Stomach (tissue), 9 donors: ENCODE results near the gene ABCB9. TPM values are rescaled to one million over a fixed set of nuclear protein-coding genes. Genes with fewer than 3 reads are reported as not detected.
A peak's percentile ranks its signal among the peaks of the same experiment; 100 is the strongest.

Source experiments
- DNase-seq, 2 donors: peaks; one replicate each; pipeline versions ENCODE4 v3.0.0 to v3.0.0-alpha.2; 2013 to 2019
- H3K27ac ChIP-seq, 5 donors: fragments of 200-600 bp in 4 of 5; sonication (generic) in 4 of 5; one replicate each; pipeline ENCODE4 v1.5.1; 2013 to 2019; ENCODE audit warnings: mild to moderate bottlenecking in 1 of 5, moderate library complexity in 1 of 5
- H3K27me3 ChIP-seq, 3 donors: fragments of 200-600 bp; sonication (generic); one replicate each; pipeline ENCODE4 v1.5.1; 2017 to 2019; ENCODE audit warnings: mixed run types in 1 of 3
- H3K36me3 ChIP-seq, 4 donors: fragments of 200-600 bp; sonication (generic); 1 replicate in 3 of 4; 2 replicates in 1 of 4; pipeline ENCODE4 v1.5.1; 2016 to 2019
- H3K4me1 ChIP-seq, 4 donors: fragments of 200-600 bp; sonication (generic); one replicate each; pipeline ENCODE4 v1.5.1; 2016 to 2019
- H3K4me3 ChIP-seq, 4 donors: fragments of 200-600 bp; sonication (generic) in 3 of 4; one replicate each; pipeline ENCODE4 v1.5.1; 2016 to 2019; ENCODE audit warnings: mild to moderate bottlenecking in 1 of 4
- H3K9me3 ChIP-seq, 4 donors: fragments of 200-600 bp; sonication (generic); one replicate each; pipeline ENCODE4 v1.5.1; 2016 to 2019
- EP300 ChIP-seq: sonication (generic); formaldehyde crosslinking; IDR thresholded peaks from one replicate; pipeline ENCODE4 v1.6.1; 2017; ENCODE audit warnings: antibody characterized with exemption
- POLR2A ChIP-seq, 4 donors: fragments of 450-650 bp; IDR thresholded peaks; one replicate each; pipeline ENCODE4 v1.6.1; 2016; ENCODE audit warnings: antibody characterized with exemption in 4 of 4, control low read depth in 2 of 4, mild to moderate bottlenecking in 1 of 4, moderate library complexity in 1 of 4
- POLR2AphosphoS5 ChIP-seq, 3 donors: sonication (generic); formaldehyde crosslinking; IDR thresholded peaks; one replicate each; pipeline ENCODE4 v1.6.1; 2016; ENCODE audit warnings: antibody characterized with exemption in 3 of 3
- WGBS, 5 donors: extraction: QIAGEN DNeasy Blood & Tissue Kit in 3 of 5; methylation state at CpG; one replicate each; pipeline versions ENCODE4 v1.1.5 to v1.1.7; 2013 to 2018; 5-methylcytosine and 5-hydroxymethylcytosine counted together
- intact Hi-C: fragments of 100-400 bp; cut with DNase I; formaldehyde crosslinking; loops from one replicate; pipeline ENCODE4 v1.15.1; 2023; ENCODE audit warnings: low total_unique reads
- polyA plus RNA-seq, 3 donors: library from polyadenylated mRNA; stranded (reverse); fragments of 200-250 nt; gene quantifications; one replicate each; pipeline ENCODE4 v1.2.3, GENCODE V29; 2013
- total RNA-seq, 5 donors: library from RNA; depleted of rRNA; stranded (reverse); fragments of >200 nt; gene quantifications; one replicate each; pipeline versions ENCODE4 v1.1.0 to v1.2.3, GENCODE V29; 2014 to 2016
- TF ChIP-seq, protein P1 (sequence below), 7 experiments: fragments of 450-650 bp in 4 of 7; fragments of 200-600 bp in 3 of 7; sonication (generic) in 3 of 7; IDR thresholded peaks; one replicate each; pipeline ENCODE4 v1.5.1; 2016 to 2019; ENCODE audit warnings: antibody characterized with exemption in 7 of 7, control low read depth in 2 of 7, mild to moderate bottlenecking in 1 of 7
- donor health status: healthy with polysubstance abuse.
- donor health status: Bipolar disorder and iron deficiency.
- donor health status: healthy.

ABCB9 gene
- total and polyA plus RNA-seq, 8 donors: 1.2 to 29.5 (median 2.2) TPM; not detected in 1

DNA sequence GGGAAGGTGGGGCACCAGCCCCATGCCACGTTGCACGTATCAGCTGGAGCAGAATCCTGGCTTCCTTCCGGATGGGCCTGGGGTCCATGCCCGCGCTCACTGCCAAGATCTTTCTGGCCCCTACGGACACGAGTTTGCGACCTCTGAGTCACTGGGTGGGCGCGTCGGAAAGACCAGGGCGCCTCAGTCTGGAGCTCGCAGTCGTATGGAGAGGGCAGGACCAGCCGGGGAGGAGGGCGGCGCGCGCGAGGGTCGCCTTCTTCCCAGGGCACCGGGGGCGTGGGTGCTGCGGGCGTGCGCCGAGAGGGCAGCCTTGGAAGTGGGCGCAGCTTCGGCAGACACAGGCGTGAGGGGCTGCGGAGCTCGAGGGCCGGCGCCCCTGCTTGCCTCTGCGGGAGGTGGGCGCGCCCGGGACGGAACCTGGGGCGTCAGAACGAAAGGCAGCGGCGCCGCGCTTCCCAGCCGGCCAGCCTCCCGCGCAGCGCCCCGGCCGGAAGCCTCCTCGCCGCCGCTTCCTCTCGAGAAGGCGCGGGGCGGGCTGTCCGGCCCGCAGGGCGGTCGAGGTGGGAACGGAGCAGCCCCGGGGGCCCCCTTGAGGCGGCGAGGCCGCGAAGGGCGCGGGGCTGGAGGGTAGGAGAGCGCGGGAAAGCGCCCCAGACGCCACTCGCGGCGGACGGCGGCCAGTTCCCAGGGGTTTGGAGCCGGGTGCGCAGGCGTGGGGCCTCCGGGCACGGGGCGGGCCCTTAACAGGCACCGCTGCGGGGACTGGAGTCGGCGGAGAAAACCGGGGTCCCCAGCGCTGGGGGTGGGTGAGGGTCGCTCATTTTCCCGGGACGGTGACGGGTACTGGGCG lies 14.1 kb upstream of the ABCB9 start, which contains the start of gene ARL6IP4:
ARL6IP4 (plus strand) TSS at position 499 of the 853 bp plus-strand sequence. CDS start 459 bp downstream, outside the sequence.
- peak; percentile 70 to 91 for DNase-seq
- TF ChIP-seq EP300 (no peak), POLR2AphosphoS5 (IDR thresholded peaks at IDR 0.05) (peak; percentile 56 to 79 (median 73)), POLR2A (IDR thresholded peaks at IDR 0.05) (no peak)
- Histone ChIP-seq H3K4me3 (peak within 1 kb of the TSS; percentile 94 to 100 (median 98)), H3K9me3 (no peaks in the 10 kb centered on the region), H3K36me3 (peaks cover 5 to 44% (median 32%) of the 10 kb centered on the region in 4 donors), H3K27ac (peak within 1 kb of the TSS; percentile 88 to 93 (median 91)), H3K27me3 (no peaks in the 10 kb centered on the region), H3K4me1 (peaks cover 73 to 91% (median 91%) of the 10 kb centered on the region in 4 donors)
- intact Hi-C loops: loop anchor here (10.0 kb wide), 1 partner anchor 254 kb away; the partner anchor contains the start of genes MPHOSPH9 and MTRFR
- 0 to 1% (median 1%) methylated on average over 12 to 96 of the region's 96 CpGs for WGBS, 5 donors

DNA sequence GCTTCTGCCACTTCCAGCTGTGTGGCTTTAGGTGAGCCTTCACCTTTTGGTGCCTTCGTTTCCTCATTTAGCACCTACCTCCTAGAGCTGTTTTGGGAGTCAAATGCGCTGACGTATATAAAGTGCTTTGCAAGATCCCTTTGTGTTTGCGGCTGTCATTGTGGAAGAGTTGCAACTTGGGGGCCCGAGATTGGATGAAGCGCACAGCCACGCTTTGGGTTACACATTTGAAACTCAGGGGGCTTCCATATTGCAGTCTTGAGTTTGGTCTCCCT lies 13.6 kb upstream of the ABCB9 start:
- intact Hi-C loops: loop anchor here (10.0 kb wide), 2 partner anchors 175 to 255 kb away; partner anchors contain the start of genes MPHOSPH9, MTRFR and PITPNM2
- H3K27ac ChIP-seq: peak overlapping the region; percentile 88 to 93 (median 91)

DNA sequence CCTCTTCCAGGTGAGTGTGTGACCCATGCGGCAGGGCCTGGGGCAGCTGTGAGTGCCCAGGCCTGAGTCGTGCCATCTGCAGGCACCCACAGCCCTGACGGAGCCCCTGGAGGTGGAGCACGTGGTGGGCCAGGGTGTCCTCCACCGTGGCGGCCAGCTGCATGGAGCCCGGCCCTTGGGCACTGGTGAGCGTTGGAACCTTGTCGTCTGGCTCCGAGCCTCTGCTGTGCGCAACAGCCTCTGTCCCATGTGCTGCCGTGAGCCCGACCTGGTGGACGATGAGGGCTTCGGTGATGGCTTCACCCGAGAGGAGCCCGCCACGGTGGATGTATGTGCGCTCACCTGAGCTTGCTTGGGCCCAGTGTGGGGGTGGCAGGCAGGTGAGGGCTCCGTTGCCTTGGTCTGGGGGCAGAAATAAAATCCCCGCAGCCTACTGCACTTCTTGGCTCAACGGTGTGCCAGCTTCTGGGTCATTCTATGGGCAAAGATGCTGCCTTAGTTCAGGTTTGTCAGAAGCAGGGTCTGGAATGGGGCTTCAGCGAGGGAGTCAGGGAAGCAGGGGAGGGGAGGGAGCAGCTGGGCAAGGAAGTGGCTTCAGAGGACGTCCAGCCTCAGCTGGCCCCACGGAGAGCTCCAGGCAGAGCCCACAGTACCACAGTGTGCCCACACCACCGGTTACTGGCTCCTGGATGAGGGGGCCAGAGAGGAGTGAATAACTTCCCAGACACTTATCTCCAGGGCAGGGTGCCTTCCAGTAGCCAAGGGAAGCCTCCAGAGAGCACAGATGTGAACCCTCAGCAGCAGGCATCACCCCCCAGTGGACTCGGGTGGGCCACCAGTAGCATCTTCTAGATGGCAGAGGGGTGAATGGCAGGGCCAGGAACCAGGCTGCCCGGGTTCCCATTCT lies 13.0 kb upstream of the ABCB9 start:
- intact Hi-C loops: loop anchor here (10.0 kb wide), 1 partner anchor 176 kb away; the partner anchor contains the start of gene PITPNM2
- Histone ChIP-seq H3K4me3 (peak overlapping the region; percentile 94 to 100 (median 98)), H3K4me1 (peaks cover 62 to 84% (median 80%) of the 10 kb centered on the region in 4 donors), H3K27ac (peak overlapping the region in 4 of 5 donors; percentile 90 to 93 (median 92)), H3K9me3 (no peaks in the 10 kb centered on the region), H3K27me3 (no peaks in the 10 kb centered on the region), H3K36me3 (peaks cover 5 to 44% (median 32%) of the 10 kb centered on the region in 4 donors)
- TF ChIP-seq, protein P1, sequence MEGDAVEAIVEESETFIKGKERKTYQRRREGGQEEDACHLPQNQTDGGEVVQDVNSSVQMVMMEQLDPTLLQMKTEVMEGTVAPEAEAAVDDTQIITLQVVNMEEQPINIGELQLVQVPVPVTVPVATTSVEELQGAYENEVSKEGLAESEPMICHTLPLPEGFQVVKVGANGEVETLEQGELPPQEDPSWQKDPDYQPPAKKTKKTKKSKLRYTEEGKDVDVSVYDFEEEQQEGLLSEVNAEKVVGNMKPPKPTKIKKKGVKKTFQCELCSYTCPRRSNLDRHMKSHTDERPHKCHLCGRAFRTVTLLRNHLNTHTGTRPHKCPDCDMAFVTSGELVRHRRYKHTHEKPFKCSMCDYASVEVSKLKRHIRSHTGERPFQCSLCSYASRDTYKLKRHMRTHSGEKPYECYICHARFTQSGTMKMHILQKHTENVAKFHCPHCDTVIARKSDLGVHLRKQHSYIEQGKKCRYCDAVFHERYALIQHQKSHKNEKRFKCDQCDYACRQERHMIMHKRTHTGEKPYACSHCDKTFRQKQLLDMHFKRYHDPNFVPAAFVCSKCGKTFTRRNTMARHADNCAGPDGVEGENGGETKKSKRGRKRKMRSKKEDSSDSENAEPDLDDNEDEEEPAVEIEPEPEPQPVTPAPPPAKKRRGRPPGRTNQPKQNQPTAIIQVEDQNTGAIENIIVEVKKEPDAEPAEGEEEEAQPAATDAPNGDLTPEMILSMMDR (IDR thresholded peaks at IDR 0.05): no peak
- no peak for TF ChIP-seq POLR2A (IDR thresholded peaks at IDR 0.05)
- TF ChIP-seq POLR2AphosphoS5 (IDR thresholded peaks at IDR 0.05): no peak
- no peak for TF ChIP-seq EP300
- no peak for DNase-seq
- WGBS, 5 donors: 65 to 79% (median 70%) methylated on average over 20 to 28 of the region's 28 CpGs

More for the DNA sequence above, 13.6 kb upstream of the ABCB9 start:
- WGBS, 5 donors: 2 to 6% (median 4%) methylated on average over 7 of the region's 7 CpGs
- TF ChIP-seq POLR2A (IDR thresholded peaks at IDR 0.05) (no peak), POLR2AphosphoS5 (IDR thresholded peaks at IDR 0.05) (no peak), EP300 (no peak)
- TF ChIP-seq, protein P1 (IDR thresholded peaks at IDR 0.05): no peak
- Histone ChIP-seq H3K4me1 (peaks cover 67 to 89% (median 86%) of the 10 kb centered on the region in 4 donors), H3K9me3 (no peaks in the 10 kb centered on the region), H3K27me3 (no peaks in the 10 kb centered on the region), H3K4me3 (peak overlapping the region; percentile 94 to 100 (median 98)), H3K36me3 (peaks cover 5 to 44% (median 32%) of the 10 kb centered on the region in 4 donors)
- DNase-seq: no peak

DNA sequence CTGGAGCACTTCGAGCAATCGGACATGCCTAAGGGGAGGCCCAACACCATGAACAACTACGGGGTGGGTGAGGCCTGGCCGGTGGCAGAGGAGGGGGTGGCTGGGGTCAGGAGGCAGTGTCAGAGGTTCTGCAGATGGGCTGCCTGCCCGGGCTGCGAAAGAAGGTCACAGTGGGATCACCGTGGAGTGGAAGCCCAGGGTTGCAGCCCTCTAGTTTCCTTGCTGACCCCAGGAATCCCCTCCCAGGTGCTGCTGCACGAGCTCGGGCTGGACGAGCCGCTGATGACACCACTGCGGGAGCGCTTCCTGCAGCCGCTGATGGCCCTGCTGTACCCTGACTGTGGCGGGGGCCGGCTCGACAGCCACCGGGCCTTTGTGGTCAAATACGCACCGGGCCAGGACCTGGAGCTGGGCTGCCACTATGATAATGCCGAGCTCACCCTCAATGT lies 12.3 kb upstream of the ABCB9 start:
- peak overlapping the region in 1 of 4 donors; percentile 100 for H3K4me3 ChIP-seq
- no peaks in the 10 kb centered on the region for H3K27me3 ChIP-seq
- intact Hi-C loops: loop anchor here (10.0 kb wide), 1 partner anchor 176 kb away; the partner anchor contains the start of gene PITPNM2
- no peak overlapping the region for H3K27ac ChIP-seq
- peaks cover 59 to 84% (median 80%) of the 10 kb centered on the region in 4 donors for H3K4me1 ChIP-seq
- no peaks in the 10 kb centered on the region for H3K9me3 ChIP-seq
- TF ChIP-seq, protein P1 (IDR thresholded peaks at IDR 0.05): no peak
- no peak for TF ChIP-seq POLR2A (IDR thresholded peaks at IDR 0.05)
- TF ChIP-seq EP300: no peak
- TF ChIP-seq POLR2AphosphoS5 (IDR thresholded peaks at IDR 0.05): no peak
- 60 to 90% (median 84%) methylated on average over 4 to 21 of the region's 21 CpGs for WGBS, 5 donors
- DNase-seq: no peak
- peaks cover 5 to 43% (median 32%) of the 10 kb centered on the region in 4 donors for H3K36me3 ChIP-seq
